HS-27A (cell line): ENCODE data around the gene LIX1L.
"Not testable (repeated sequence)": the region's sequence is repeated elsewhere in the genome, so short reads cannot be mapped to it uniquely, and the experiment has no call there.

Source experiments
- DNase-seq: peaks from one replicate; pipeline ENCODE4 v3.0.0-alpha.2; 2012; ENCODE audit warnings: low read depth, missing footprints

LIX1L gene

DNA sequence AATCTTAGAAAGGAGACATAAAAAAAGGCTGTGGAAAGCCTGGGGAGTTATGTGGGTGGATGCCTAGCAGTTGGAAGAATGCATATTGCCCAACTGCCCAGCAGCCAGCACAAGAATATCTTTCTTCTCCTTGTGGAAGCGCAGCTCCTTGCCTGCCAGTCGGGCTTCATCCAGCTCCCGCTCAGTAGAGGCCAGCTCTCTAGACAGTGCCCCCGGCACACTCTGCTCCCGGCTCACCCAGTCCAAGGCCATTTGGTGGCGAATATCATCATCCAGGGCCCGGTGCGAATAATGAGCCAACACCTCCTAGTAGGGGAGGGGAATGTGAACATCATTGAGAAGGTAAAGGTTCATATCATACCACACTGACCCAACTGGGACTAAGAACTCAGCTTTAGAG, 21.6 kb downstream of the LIX1L start:
- DNase-seq = no peak

DNA sequence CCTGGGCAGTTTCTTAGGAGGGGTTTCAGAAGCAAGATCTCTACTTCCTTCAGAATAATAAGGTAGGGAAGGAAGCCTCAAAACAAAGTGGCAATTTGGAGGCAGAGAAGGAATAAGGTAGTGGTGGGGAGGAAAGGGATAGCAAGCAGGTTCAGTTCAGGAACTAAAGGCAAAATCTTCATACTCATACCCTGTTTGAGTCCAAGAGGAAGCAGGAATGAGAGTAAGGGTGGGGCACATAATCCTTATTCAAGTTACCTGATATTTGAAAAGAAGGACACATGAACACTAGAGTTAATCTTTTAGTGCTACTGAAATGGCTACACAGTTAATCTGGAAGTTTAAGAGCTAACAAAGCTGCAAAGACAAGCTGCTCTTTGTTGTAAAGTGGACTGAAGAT, 22.1 kb downstream of the LIX1L start:
- DNase-seq = no peak

DNA sequence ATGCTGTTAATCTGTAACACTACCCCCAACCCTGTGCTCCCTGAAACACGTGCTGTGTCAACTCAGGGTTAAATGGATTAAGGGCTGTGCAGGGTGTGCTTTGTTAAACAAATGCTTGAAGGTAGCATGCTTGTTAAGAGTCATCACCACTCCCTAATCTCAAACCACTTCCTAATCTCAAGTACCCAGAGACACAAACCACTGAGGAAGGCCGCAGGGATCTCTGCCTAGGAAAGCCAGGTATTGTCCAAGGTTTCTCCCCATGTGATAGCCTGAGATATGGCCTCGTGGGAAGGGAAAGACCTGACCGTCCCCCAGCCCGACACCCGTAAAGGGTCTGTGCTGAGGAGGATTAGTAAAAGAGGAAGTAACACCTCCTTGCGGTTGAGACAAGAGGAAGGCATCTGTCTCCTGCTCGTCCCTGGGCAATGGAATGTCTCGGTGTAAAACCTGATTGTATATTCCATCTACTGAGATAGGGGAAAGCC, 25.3 kb downstream of the LIX1L start:
- not testable (repeated sequence) for DNase-seq

DNA sequence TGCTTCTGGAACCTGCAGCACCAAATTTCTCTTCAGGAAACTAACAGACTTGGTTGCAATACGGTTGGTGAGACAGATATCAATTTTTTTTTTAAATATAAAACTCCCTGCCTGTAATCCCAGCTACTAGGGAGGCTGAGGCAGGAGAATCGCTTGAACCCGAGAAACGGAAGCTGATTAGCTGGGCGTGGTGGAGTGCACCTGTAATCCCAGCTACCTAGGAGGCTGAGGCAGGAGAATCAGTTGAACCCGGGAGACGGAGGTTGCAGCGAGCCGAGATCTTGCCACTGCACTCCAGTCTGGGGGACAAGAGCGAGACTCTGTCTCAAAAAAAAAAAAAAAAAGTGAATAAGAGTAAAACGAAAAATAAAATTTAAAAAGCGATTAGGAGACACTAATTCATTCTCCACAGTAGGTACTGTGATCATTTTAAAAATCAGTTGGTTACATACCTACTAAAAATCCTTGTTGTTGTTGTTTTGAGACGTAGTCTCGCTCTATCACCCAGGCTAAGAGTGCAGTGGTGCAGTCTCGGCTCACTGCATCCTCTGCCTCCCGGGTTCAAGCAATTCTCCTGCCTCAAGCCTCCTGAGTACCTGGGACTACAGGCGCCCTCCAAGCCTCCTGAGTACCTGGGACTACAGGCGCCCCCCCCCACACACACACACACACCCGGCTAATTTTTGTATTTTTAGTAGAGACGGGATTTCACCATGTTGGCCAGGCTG, 29.7 kb downstream of the LIX1L start:
- DNase-seq = no peak

DNA sequence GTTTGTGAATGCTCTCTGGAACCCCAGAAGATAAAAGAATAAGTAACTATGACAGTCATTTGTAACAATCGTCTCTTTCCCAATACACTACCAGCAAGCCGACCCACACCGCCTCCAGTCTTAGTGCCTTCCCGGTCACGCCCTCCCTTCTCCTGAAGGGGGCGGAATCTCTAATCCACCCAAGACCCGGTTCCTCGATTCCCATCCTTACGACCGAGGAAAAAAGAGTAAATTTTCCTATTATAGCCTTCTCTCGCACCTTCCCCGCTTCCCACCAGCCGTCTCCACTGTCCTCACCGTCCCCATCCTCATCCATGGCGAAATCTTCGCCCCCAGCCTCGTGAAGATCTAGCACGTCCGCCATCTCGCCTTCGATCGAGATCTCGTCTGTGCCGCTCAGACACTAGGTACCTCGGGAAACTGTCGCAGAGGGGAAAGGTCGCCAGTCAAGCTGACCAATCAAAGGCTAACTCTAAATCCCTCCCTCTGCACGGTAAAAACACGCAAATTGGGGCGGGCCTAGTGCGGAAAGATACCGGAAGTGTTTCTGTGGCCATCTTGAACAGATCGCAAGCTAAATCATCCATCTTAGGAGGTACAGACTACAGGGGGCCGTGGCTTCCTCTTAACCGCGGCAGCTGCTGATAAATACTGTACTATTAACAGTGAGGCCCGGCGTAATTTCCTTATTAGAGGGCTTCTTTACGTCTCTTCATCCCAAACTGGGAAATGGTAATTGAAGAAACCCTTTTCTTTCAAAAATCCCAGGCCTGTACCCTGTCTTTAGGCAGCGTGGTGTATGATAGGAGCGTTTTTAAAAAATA, 30.5 kb downstream of the LIX1L start, which contains the start of gene RBM8A:
Gene RBM8A, minus strand, starts transcription at position 422 of the 824 bp plus-strand sequence. Its CDS starts 58 bp downstream, at position 364.
- DNase-seq = peak; percentile 96

DNA sequence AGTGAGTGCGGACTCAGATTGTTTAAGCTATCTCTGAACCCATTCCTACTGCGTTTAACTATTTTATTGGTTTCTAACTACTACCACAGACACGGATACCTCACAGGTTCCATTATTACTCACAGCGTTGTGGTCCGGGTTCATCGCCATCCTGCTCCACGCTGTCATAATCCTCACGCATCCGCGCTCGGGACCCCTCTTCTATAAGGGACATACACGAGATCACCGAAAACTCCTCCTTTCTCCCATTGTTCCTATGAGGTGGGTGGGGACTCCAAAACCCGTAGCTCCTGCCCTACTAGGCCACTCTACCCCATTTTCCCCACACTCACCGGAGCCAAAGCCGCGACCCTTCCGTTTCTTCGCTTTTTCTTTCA, 31.1 kb downstream of the LIX1L start:
- DNase-seq = no peak

DNA sequence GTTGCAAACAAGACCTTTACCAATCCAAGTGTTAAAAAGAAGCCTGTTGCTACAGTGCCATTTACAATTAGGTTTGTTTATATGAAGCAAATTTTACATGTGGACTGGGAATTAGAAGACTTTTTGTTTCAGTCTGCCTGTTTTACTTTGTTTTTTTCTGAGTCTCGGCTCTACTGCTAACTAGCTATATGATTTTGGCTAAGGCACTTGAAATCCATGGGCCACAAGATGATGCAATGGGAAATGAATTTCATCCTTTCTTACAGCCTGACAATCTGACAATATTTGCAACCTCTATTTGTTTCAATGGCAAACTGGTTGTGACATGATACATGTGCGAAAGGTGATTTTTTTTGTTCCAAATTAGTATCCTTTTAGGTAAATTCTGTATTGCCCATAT, 35.6 kb downstream of the LIX1L start:
- DNase-seq = no peak

DNA sequence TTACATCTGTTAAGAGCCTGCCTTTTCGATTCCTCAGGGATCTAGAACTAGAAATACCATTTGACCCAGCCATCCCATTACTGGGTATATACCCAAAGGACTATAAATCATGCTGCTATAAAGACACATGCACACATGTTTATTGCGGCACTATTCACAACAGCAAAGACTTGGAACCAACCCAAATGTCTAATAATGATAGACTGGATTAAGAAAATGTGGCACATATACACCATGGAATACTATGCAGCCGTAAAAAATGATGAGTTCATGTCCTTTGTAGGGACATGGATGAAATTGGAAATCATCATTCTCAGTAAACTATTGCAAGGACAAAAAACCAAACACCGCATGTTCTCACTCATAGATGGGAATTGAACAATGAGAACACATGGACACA, 37.5 kb downstream of the LIX1L start:
- not testable (repeated sequence) for DNase-seq

DNA sequence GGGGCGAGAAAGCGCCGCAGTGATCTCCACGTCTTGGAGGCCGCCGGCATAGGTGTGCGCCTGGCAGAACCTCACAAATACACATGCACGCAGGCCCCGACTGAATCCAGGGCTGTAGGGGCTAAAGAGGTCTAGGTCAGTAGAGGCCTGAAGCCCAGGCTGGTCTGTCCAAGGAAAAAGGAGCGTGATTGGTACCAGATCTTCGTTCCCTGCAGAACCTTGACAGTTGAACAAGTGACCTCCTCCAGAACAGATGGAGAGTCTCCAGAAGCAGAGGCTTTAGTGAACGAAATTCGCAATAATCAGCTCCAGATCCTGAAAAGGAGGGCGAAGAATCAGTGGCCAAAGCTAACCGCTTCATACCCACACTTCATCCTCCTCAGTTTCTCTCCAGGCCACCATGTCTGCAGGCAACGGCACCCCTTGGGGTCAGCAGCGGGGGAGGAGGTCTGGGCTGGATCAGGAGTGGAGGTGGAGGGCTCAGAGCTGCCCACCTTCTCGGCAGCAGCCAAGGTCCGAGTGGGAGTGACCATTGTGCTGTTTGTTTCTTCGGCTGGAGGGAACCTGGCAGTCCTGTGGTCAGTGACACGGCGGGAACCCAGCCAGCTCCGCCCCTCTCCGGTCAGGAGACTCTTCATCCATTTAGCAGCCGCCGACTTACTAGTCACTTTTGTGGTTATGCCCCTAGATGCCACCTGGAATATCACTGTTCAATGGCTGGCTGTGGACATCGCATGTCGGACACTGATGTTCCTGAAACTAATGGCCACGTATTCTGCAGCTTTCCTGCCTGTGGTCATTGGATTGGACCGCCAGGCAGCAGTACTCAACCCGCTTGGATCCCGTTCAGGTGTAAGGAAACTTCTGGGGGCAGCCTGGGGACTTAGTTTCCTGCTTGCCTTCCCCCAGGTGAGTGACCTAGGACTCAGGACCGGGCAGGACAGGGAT, 38.6 kb downstream of the LIX1L start:
- peak; percentile 17 for DNase-seq

DNA sequence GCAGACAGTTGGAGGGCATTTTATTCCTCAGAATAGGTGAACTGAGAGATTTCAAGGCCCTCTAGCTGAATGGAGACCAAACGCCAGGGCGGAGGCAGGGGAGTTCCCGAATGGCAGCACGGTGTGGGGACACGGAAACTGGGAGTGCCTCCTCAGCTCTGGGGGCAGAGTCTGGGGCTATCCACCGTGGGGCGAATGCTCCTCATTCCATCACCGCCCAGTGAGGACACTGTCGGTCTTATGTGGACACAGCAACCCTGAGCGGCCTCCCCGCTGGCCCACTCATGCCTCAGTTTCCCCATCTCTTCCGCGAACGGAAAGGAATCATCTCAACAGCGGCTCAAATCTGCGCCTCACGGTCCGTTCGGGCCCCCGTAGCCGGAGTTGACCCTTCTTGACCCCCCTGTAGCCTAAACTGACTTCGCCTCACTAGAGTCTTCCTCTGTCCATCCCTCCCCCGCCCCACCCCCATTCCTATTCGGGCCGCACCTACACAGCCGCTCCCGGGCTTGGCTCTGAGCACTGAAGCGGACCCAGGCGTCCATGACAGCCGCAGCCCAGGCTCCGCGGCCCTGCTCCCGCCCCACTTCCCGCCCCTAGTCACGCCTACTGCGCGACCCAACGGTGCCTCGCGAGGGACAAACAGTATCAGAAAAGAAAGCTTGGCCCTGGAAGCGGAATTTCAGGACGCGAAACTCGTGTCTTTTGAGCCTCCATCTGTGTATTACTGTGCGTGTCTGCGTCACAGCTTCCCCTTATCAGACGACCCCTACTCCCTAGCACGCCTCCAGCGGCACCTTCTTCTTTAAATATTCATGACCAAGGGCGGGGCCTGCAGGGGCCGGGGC, 39.4 kb downstream of the LIX1L start, which contains the start of gene PEX11B:
Gene PEX11B, minus strand, starts transcription at position 574 of the 848 bp plus-strand sequence. Its CDS starts 29 bp downstream, at position 545.
- DNase-seq = peak; percentile 80

DNA sequence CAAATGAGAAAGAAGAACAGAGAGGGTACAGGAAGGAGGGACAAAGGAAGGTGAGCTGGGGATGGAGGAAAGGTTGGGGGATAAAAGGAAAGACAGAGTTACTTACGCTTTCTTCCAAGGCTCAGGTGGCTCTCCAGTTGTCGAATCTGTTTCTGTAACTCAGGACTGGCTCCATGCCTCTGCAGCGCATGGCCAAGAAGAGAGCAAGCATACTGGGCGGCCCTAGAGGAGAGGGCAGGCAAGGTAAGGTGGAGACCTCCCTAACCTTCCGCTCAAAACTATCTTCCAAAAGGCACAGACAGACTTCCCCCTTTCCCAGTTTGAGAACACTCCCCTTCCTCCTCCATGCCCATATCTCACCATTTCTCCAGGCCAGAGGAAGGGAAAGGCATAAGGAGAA, 40.2 kb downstream of the LIX1L start:
- no peak for DNase-seq

DNA sequence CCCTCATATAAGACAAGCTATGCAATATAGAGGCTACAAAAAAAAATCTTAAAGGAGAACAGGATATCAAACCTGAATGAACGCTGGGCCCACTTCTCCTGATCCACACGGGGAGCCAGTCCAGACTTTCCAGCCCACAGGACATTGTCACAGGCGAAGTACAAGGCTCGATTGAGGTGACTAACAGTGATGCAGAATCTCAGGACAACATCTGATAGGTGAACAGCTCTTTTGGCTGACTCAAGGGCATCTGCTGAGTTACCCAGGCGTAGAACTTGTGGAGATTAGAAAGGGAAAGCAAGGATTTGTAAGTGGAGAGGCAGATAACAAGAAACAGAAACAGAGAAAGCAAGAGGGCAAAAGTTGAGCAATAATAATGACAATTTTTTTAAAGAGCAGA, 41.1 kb downstream of the LIX1L start:
- no peak for DNase-seq

DNA sequence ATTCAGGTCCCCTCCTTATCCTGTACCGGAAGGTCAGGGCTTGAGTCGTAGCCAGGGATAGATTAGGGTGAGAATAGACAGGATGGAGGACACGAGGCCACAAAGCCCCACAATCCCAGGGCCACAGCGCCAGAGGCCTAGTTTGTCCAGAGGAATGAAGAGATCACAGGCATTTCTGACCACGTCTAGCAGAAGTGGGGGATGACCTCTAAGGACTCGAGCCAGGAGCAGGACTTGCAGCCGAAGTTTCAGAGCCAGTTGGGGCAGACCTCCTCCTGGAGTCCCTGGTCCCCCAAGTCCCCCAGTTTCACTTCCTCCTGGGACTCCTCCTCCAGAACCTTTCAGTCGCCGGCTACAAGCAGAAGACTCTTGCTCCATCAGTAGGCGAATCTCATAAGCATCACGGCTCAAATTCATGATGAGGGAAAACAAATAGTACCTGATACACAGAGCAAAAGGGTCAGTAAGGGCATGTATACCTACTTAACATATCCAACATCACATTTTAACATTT, 45.6 kb downstream of the LIX1L start:
- no peak for DNase-seq

DNA sequence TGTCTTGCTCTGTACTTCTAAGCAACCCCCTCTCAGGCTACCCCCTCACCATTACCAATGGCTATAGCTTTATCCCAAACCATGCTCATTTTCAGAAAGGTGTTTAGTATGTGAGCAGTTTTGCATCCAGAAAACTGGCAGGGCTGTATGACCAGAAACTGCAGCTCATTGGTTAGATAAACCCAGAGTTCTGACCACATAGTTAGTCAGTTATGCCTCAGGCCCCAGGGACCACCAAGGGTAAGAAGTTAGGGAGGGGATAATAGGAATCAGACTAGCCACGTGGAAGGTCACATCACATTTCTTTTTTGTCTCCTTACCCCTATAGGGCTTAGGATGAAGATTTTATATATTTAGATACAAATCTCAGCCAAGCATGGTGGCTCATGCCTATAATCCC, 49.2 kb downstream of the LIX1L start:
- no peak for DNase-seq

DNA sequence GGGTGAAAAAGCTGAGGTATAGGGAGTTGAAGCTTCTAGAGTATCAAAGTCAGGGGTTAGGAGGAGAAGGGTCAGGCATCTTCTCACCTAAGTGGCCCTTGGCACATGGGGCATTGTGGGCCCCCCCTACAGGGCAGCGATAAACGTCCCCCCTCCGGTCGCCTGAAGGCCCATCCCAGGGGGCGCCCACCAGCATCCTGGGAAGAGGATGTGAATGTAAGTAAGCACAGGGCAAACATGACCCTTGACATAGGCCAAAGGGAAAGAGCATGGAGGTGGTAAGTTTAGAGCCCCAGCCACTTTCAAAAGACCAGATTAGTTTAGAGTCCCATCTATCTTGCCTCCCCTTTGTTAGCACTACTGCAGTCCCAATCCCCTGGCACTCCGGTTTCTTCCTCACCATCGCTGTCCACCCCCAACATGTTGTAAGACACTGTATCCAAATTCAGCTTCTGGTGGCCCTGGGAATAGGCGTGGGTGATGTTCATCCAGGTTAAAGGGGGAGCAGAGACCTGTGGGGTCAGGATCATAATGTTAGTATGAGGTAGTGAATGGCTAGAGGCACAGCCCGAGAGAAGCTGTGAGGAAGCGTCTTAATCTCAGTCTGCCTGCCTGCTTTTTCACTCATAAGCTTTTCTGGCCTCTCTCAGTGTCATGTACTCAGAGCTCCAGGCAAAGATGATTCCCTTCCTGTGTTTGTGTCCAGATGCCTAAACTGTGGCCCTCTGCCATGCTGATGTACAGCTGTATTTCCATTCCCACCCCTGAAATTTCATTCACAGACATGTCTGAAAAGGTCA, 50.7 kb downstream of the LIX1L start:
- no peak for DNase-seq

DNA sequence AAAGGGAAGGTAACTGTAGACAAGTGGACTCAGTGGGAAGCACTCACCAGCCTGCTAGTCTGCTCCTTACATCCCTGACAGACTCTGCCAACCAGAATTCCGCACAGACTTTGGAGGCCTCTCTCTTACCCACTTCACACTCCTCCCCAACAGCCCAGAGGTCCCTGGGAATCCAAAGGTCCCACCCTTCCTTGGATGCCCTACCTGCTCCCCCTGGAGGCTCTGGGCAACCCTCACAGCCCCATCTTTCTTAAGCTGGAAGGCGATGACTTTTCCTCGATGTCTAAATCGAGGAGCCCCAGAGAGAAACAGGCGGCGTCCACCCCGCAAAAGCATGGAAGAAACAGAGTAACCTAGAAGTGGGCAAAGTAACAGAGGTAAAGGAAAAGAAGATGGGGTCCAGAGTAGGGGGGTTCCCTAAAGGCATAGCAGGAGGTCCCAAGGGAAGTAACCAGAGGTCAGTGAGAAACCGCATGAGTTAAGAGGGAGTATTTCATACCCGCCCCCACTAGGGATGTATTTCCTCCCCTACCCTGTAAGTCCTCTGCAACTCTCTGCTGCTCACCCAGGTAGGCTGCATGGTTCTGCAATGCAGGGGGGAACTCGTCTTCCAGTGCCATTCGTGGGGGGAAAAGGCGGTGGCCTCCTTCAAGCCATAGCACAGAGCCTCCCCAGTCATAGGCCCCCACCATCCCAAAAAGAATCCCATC, 56.4 kb downstream of the LIX1L start:
- DNase-seq = no peak

DNA sequence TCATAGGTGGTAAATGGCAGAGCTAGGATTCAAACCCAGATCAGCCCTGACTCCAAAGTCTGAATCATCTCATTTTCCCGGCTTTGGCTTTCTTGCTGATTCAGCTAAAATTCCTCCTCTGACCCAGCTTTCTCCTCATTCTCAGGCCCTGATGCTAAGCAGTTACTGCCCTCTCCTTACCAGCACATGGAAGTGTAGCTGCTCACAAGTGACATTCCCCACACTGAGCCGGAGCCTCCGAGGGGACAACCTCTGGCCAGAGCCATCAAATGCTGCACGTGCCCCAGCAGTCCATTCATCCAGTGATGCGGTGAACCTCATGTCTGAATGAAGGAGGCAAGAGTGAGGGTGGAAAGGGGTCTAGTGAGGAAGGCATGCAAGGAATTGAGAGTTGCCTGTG, 59.1 kb downstream of the LIX1L start:
- DNase-seq = no peak

DNA sequence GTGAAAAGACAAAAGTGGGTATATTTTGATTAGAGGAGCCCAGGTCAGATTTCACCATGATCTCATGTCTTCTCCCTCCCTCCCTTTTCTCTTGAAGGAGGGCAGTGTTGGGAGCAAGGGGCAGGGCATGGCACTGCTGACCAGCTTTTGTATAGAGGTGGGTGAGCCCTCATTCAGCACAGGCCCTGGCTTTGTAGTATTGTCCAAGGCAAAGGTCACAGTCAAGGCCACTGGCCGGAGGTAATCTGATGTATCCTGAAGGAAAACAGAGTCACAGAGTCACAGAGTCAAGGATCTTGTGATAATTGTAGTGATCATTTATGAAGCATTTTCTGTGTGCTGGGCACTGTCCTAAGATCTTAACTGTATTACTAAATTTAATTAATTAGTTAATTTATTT, 59.8 kb downstream of the LIX1L start:
- no peak for DNase-seq

DNA sequence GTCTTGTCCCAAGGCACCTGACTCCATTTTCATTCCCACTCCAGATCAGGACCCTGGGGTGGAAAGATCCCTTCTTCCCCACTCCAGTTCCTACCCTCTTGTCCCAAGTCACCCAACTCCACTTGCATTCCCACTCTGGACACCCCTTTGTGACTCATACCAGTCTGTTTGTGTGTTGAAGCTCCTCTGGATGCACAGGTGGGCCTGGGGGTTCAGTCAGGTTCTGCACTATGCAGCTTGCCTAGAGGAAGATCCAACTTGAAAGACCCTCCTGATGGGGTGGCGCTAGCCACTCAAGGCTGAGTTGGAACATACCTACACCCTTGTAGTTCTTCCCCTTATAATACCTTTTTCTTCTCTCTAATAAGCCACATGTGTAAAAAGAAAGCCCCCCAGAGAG, 62.3 kb downstream of the LIX1L start:
- no peak for DNase-seq
